IPS-NIHi11 (cell line): ENCODE data around the gene NECAB2.
"Not testable (repeated sequence)": the region's sequence is repeated elsewhere in the genome, so short reads cannot be mapped to it uniquely, and the experiment has no call there.

Experiments
- DNase-seq: peaks from one replicate; pipeline ENCODE4 v3.0.0; 2012; ENCODE audit warnings: mixed read lengths, low spot score

The NECAB2 gene

DNA sequence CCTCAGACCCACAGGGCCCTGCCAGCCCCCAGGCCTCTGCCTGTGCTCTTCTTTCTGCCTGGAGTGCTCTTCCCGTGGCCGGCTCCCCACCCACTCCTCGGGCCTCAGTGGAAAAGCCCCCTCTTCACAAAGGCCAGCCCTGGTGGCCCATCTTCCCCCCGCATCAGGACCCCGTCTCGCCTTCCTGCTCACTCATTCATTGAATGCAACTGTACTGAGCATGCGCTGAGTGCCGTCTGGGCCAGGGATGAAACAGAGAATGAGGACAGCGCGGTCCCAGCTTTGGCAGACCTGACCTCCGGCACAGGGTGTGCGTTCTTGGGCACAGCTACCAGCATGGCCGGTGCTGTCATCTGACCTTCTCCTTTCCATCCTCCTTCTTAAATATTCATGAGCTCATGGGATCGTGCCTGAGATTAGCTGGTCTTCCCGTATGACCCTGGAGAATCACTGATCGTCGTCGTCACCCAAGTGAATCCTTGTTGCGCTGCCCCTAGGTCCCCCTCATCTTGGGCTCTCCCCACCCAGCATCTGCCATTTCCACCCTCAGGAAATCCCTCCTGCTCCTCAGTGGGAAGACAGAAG, 31.4 kb upstream of the NECAB2 start:
- no peak for DNase-seq

- no peak for DNase-seq
These were observed 30.8 kb upstream of the NECAB2 start for GRCh38 chr16:83937267-83937666.

DNA sequence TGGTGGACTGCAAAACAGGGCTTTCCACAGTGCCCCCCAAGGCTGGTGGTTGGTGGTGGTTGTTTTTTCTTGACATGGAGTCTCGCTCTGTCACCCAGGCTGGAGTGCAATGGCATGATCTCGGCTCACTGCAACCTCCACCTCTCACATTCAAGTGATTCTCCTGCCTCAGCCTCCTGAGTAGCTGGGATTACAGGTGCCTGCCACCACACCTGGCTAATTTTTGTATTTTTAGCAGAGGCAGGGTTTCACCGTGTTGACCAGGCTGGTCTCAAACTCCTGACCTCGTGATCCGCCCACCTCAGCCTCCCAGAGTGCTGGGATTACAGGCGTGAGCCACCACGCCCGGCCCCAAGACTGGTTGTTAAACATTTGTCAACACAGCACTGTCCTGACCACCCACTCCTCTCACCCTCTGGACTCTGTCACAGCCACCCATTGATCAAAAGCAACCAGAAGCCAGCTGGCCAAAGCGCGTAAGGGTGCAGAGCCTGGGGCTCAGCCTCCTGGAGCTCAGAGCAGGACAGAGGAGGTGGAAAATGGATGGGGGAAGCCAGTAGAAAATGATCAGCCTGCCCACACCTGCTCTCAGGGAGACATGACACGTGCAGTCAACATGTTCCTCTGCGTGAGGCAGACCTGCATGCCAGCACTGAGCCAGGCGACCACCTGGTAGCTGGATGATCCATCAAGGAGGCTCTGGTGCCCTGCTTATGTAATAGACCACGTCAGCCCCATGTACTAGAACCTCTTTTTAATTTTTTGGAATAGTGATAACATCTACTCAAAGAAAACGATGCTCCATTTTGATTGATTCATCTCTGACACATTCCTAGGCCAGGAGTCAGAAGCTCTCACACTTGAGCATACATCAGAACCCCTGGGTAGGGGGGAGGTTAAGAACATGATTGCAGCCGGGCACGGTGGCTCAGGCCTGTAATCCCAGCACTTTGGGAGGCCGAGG, 29.8 kb upstream of the NECAB2 start:
- DNase-seq, result no peak

DNA sequence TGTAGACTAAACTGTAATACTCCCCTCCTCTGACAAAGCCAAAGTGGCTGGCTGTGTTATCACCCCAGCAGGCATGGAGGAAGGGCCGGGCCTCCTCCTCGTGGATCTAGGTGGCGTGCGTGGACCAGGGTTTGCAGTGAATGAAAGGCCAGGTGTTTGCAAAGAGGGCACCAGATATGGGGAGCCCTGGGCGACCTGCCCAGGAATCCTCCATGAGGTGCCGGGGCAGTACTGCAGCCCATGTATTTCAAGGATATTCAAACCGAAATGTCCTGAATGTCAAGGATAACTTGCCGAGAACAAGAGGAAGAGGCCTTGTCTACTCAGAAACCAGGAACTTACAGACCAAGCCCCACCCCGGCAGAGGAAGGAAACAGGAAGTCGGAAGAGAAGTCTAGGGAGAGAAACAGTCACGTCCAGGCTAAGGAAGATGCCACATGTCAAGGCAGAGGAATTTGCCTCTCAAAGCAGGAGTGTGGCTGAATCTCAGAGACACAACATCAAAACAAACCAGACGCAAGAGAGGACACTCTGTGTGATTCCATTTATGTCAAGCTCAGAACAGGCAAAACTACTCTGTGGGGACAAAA, 28.7 kb upstream of the NECAB2 start:
- no peak for DNase-seq

DNA sequence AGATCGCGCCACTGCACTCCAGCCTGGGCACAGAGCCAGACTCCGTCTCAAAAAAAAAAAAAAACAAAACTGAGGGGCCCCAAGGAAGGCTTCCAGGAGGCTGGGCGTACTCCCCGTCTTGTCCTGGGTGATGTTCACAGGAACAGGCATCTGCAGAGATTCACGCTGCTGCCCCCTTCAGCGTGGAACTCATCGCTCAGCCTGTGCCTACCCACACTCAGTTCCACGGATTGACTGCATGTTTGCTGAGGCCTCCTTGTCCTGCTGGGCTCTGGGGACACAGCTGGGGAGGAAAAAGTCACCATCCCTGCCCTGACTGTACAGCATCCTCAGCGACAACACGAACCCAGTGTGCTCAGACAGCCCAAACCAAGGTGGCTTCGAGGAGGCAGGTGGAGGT, 27.9 kb upstream of the NECAB2 start:
- no peak for DNase-seq

- no peak for DNase-seq
These were observed 27.2 kb upstream of the NECAB2 start for GRCh38 chr16:83940630-83941378.

- DNase-seq, result not testable (repeated sequence)
These were observed 26.5 kb upstream of the NECAB2 start for GRCh38 chr16:83941546-83941945.

DNA sequence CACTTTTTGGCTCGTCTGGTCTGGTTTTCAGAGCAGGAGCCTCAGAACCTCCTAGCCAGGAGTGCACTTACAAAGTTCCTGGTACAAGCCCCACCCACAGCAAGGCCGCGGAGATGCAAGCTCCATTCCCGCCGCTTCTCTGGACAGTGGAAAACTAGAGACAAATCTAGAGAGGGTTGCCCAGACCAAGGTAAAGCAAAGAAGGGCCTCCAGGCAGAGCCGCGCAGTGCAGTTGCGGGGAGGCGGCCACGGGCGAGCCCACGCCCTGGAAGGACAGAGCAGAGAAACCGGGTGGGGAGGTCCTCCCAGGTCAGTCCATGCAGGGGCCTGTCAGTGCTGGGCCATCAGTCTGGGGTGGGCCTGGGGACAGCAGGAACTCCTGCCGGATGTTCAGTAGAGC, 26.0 kb upstream of the NECAB2 start:
- DNase-seq, result no peak

- DNase-seq, result no peak
These were observed 25.1 kb upstream of the NECAB2 start for GRCh38 chr16:83942815-83943515.

DNA sequence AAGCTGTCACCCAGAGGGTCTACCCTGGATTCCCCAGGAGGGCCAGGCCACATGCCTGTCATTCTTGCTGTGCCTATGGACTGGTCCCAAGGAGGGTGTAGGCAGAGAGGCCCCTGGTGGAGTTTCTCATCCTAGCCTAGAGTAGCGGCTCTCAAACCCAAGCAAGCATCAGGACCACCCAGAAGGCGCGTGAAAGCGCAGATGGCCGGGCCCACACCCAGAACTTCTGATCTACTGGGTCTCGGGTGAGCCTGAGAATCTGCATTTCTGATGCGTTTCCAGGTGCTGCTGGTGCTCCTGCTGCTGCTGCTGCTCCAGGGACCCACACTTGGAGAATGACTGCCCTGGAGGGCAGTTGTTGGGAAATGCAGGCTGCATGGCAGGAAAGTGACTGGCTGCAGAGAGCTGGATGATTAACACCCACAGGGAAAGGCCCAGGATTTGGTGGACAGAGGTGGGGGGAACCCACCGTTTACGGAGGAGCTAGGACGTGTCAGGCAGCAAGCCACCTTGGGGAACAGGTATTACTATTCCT, 24.5 kb upstream of the NECAB2 start:
- no peak for DNase-seq

GRCh38 chr16:83945587-83945986, 22.5 kb upstream of the NECAB2 start:
- DNase-seq, result no peak

- DNase-seq, result no peak
These were observed 21.8 kb upstream of the NECAB2 start for GRCh38 chr16:83946154-83946780.

GRCh38 chr16:83946781-83947566, 21.1 kb upstream of the NECAB2 start:
- no peak for DNase-seq

DNA sequence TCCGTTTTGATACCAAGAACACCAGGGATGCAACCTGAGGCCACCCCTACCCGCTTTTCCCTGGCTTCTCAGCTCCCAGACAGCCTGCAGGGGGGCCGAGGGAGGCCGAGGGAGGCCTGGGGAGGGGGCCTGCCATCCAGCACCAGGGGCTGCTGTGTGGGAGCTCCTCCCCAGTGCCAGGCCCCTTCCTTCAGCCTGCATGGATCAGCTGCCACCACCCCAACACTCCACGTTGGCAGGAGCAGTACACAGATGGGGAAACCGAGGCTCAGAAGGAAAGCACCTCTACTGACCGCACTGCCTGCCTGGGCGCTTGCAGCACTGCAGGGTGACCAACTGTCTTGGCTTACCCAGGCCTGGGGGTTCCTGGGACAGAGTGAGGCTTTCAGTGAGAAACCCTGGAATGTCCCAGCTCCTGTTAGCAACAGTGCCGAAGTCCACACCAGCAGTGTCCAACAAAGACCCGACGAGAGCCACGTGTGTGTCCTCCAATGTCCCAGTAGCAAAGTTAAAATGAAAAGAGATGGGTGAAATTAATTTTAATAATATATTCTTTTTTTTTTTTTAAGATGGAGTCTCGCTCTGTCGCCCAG, 20.3 kb upstream of the NECAB2 start:
- no peak for DNase-seq

DNA sequence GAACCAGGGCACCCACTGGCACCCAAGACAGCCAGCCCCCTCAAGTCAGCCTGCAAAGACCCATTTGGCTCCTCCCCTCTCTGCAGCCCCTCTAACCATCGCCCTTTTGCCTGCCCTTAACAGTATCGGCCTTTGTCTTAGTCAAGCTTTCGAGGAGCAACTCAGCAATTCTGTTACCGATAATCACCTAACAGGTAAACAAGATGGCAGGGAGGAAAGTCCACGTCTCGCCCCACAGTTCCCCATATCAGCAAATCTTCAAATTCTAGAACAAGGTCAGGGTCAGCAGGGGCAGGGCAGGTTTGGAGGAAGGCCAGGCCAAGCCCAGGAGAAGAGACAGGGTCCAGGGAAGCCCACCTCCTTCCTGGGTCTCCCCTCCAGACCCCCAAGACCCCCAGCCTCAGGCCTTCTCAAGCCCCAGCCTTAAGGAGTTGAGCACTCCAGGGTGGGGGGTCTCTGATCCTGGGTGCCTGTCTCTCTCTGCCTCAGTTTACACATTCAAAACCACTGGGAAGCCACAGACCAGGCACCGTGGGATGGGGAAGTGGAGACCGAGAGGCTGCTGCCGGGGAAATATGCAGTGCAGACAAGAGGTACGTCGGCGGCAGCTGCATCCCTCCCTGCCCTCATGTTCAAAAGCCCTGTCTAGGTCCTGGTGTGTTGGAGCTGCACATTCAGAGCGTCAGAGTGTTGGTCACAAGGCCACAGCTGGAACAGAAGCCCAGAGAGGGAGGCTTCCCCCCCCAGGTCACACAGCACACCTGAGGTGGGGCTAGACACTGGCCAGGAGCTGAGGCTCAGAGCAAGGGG, 18.9 kb upstream of the NECAB2 start:
- DNase-seq, result no peak

GRCh38 chr16:83949724-83950001, 18.4 kb upstream of the NECAB2 start:
- no peak for DNase-seq

DNA sequence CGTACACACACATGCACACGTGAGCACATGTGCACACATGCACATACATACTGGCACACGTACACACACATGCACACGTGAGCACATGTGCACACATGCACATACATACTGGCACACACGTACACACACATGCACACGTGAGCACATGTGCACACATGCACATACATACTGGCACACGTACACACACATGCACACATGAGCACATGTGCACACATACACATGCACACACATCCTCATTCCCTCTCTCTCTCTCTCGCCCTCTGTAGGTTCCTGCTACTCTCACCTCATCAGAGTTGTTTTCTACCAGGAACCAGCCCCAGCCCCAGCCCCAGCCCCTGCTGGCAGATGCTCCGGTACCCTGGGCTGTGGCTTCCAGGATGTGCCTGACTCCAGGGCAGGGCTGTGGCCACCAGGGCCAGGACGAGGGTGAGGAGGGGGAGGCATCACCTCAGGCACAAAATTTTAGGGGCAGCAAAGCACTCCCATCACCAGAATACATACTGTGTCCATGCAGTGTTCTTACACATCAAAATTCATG, 17.1 kb upstream of the NECAB2 start:
- DNase-seq, result not testable (repeated sequence)

GRCh38 chr16:83951544-83951943, 16.5 kb upstream of the NECAB2 start:
- no peak for DNase-seq

GRCh38 chr16:83952587-83952939, 15.5 kb upstream of the NECAB2 start:
- DNase-seq, result no peak
